HPDE6-E6E7 (cell line): Measurements from ENCODE around the gene KIAA1328.
A peak's percentile ranks its signal among the peaks of the same experiment; 100 is the strongest.
"Not testable (repeated sequence)": the region's sequence is repeated elsewhere in the genome, so short reads cannot be mapped to it uniquely, and the experiment has no call there.

Source experiments
- DNase-seq: peaks from one replicate; pipeline ENCODE4 v3.0.0; 2011; ENCODE audit warnings: missing footprints; ENCODE audit errors: extremely low spot score

Gene KIAA1328

GRCh38 chr18:36887114-36887513 is 58.2 kb downstream of the KIAA1328 start:
- DNase-seq: no peak

DNA sequence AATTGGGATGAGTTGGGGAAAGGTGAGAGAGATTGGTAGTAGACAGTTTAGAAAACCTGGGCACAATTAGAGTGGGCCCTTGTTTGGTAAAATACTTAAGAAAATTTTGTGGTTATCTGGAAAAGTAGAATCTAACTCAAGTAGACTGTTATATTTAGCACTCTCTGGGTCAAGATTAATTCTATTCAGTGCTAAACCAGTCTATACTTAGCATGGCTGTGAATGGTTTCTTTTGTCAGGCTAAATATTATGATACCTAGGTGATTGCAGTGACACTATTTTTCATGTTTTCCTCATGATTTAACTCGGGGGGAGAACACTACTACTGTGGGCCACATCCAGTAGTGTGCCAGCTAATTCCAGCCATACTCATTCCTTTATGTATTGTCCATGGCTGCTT is 58.9 kb downstream of the KIAA1328 start:
- DNase-seq: no peak

GRCh38 chr18:36888778-36889177 is 59.9 kb downstream of the KIAA1328 start:
- DNase-seq: no peak

- no peak for DNase-seq
Observed at GRCh38 chr18:36889321-36889720, 60.4 kb downstream of the KIAA1328 start.

DNA sequence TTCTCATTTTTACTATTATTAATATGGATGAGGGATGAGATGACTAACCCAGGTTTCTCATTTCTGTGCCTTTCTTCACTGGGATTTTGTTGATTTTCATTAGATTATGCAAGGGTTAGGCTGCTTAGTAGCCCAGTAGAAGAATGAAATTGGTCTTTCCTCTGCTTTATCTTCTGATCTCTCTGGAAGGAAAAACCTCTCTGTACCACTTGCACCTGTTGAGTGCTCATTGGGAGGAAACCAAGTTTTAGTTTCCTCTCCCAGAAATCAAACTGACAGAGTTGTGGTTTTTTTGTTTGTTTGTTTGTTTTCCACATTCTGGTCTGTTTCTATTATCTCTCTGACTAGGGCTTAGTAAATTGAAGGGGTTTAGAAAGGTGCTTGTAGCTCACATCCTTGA is 60.8 kb downstream of the KIAA1328 start:
- DNase-seq: no peak

DNA sequence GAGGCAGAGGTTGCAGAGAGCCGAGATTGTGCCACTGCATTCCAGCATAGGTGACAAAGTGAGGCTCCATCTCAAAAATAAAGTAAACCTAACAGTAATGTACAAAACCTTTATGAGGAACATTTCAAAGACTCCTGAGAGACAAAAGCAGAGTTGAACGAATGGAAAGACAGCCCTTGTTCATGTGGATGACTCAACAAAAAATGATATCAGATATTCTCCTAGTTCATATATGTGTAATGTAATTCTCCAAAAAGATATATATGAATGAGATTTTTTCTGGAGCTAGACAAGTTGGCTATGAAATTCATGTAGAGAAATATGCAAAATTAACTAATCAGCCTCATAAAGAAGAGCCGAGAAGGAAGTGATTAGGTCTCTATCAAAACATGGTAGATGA is 61.7 kb downstream of the KIAA1328 start:
- no peak for DNase-seq

GRCh38 chr18:36893227-36893626 is 64.3 kb downstream of the KIAA1328 start:
- no peak for DNase-seq

DNA sequence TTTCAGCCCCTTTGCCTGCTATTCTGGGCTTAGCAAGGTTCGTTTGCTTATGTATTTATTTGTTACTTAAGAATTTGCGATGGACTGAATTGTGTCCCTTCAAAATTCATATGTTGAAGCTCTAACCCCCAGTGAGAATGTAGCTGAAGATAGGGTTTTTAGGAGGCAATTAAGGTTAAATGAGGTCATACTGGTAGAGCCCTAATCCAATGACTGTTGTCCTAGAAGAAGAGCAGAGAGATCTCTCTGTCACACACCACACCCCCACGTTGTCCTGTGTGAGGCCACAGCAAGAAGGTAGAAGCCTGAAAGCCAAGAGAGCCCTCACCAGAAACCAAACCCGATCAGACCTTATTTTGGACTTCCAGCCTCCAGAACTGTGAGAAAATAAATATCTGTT is 66.7 kb downstream of the KIAA1328 start:
- DNase-seq: no peak

- DNase-seq: no peak
Observed at GRCh38 chr18:36897253-36897652, 68.3 kb downstream of the KIAA1328 start.

GRCh38 chr18:36899289-36899688 is 70.4 kb downstream of the KIAA1328 start:
- no peak for DNase-seq

- DNase-seq: no peak
Observed at GRCh38 chr18:36900466-36900865, 71.5 kb downstream of the KIAA1328 start.

DNA sequence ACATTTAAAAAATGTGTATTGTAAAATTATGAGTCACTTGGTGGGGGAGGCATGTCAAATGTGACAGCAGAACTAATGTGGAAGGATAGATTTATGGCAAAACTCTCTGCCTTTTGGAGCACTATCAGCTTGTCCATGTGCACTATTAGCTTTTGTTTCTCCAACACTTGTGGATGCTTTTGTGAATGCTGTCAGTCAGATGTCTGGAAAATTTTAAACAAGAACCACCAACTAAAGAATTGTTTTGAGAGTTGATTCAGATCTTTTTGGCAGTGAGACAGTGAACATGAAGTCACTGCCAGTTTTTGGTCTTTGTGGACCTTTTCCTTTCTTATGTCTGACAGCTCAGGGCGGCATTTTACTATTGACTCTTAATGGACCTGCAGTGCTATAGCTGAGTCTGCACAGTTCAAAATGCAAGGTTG is 72.4 kb downstream of the KIAA1328 start:
- DNase-seq: no peak

GRCh38 chr18:36903215-36903928 is 74.4 kb downstream of the KIAA1328 start:
- no peak for DNase-seq

- no peak for DNase-seq
Observed at GRCh38 chr18:36905571-36905970, 76.6 kb downstream of the KIAA1328 start.

DNA sequence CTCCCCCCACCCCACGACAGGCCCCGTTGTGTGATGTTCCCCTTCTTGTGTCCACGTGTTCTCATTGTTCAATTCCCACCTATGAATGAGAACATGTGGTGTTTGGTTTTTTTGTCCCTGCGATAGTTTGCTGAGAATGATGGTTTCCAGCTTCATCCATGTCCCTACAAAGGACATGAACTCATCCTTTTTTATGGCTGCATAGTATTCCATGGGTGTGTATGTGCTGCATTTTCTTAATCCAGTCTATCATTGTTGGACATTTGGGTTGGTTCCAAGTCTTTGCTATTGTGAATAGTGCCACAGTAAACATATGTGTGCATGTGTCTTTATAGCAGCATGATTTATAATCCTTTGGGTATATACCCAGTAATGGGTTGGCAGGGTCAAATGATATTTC is 80.4 kb downstream of the KIAA1328 start:
- DNase-seq: not testable (repeated sequence)

DNA sequence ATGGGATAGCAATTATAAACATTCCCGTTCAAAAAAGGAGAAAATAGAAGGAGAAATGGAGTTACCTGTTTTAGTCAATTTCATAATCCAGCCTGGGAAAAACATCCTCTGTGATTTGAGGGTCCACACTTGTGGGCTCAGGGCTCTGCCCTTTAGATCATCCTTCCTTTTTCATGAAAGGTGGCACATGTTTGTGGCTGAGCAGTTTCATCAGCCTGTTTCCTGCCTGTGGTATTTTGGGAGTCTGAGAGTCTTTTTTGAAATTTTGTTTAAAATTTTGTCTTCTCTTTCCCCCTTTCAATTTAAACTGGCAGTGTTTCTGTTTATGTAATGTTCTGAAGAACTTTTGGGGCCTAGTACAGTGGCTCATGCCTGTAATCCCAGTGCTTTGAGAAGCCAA is 84.0 kb downstream of the KIAA1328 start:
- DNase-seq: no peak

DNA sequence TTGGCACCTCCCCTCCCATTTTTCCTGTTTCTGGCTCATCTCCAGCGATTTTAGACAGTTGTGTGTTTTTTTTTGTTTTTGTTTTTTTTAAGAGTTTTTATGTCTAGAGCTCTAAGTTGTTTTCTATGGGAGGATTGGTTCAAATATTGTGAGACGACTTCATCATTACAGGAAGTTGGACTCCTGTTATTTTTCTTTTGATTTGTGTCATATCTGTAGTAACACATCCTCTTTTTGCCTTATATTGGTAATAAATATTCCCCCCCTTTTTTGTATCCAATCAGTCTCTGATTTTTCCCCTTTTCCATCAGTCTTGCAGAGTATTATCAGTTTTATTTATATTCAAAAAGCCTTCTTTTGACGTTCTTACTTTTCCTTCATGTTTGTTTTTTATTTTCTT is 89.0 kb downstream of the KIAA1328 start:
- DNase-seq: no peak

DNA sequence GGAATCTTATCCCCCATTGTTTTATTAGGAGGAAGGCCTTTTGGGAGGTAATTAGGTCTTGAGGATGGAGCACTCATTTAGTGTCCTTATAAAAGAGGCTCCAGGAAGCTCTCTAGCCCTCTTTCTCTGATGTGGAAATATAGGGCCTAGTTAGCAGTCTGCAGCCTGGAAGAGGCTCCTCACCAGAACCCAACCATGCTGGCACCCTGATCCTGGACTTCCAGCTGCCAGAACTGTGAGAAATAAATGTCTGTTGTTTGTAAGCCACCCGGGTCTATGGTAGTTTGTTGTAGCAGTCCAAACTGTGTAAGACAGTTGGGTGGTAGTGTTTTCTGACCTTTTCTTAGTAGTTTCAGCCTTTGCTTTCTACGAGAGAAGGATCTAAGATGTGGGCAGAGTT is 100.7 kb downstream of the KIAA1328 start:
- no peak for DNase-seq

- no peak for DNase-seq
Observed at GRCh38 chr18:36931106-36931505, 102.2 kb downstream of the KIAA1328 start.

DNA sequence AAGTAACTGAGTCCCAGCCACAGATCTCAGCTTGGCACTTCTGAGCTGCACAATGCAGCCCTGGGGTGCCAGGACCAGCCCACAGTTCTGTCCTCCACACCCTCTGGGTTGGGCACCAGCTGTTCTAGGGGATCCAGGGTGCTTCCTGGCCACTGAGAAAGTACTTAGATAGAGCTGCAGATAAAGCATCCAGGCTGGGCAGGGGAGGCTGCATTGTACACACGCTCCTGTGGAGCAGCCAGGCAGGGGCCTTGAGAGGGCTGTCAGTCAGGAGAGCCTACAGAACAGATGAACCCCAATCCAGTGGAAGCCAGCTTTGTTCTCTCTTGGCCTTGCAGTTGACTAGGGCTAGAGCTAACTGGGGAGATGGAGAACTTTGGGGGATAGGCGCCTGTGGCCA is 104.6 kb downstream of the KIAA1328 start:
- no peak for DNase-seq

GRCh38 chr18:36934884-36935283 is 106.0 kb downstream of the KIAA1328 start:
- no peak for DNase-seq

- DNase-seq: peak; percentile 25
Observed at GRCh38 chr18:36942264-36942663, 113.3 kb downstream of the KIAA1328 start.

DNA sequence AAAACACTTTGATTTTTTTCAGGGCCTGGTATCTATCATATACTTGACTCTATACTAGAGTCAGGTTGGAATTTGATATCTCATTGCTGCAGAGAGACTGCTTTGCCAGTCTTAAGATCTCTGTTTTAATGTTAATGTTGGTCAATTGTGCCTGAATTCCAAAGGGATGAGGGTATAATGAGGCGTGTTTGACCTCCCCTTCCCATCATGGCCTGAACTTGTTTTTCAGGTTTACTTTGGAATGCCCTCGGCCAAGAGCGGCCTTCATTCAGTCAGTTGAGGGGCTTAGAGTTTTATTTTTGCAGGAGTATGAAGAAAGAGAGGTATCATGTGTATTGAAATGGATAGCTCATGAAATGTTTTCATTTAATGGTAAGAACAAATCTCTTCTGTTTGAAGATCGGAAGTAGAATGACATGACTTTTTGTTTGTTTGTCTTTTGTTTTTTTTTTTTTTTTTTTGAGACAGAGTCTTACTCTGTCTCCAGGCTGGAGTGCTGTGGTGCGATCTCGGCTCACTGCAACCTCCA is 119.0 kb downstream of the KIAA1328 start:
- DNase-seq: no peak

GRCh38 chr18:36950282-36950681 is 121.4 kb downstream of the KIAA1328 start:
- no peak for DNase-seq
